CD4-positive, alpha-beta T cell treated with Interleukin-21 for 1 hour (primary cell): ENCODE data around the gene HADH.
"Not testable (repeated sequence)": the region's sequence is repeated elsewhere in the genome, so short reads cannot be mapped to it uniquely, and the experiment has no call there.

Experiments used
- DNase-seq: peaks from one replicate; pipeline ENCODE4 v3.0.0-alpha.2; 2020

The HADH gene

GRCh38 chr4:107989537-107990386 is at the start of gene HADH:
TSS of gene HADH (plus strand) at chr4:107989889. CDS start at chr4:107989933, 44 bp downstream.
- DNase-seq: peak; percentile 94

GRCh38 chr4:107945809-107946208 is 43.9 kb upstream of the HADH start:
- DNase-seq: no peak

DNA sequence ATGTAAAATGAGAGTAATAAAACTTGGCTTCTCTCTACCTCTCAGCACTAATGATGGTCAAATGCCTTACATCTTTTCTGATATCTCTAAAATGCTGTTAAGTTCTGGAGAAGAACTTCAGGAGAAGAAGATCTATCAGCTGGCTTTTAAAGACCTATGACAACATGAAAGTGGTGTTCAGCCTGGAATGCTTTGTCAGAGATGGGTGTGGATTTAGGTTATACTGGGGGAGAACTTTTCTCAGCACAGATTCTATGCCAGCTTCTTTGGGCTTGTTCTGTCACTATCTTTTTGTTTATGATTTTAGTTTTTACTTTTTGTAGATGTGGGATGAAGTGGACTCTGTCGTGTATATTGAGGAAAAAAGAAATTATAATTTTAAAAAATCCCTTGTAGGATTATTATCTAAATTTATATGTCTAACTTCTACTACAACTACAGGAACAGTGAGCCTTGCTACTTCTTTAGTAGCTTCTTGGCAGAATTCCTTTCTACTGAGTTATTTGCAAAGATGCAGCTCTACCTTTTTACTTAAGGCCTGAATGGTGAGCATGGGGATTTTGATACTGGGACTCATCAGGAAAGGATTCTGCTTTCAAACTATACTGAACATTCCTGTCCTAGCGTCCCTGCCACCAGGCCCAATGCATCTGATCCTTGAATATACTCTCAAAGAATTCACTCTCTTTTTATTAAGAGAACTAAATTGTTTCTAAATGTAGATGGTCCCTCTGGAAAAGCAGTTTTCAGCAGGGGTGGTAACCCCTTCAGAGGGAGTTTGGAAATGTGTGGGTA is 38.7 kb upstream of the HADH start:
- DNase-seq: no peak

GRCh38 chr4:107951551-107951950 is 38.1 kb upstream of the HADH start:
- DNase-seq: no peak

DNA sequence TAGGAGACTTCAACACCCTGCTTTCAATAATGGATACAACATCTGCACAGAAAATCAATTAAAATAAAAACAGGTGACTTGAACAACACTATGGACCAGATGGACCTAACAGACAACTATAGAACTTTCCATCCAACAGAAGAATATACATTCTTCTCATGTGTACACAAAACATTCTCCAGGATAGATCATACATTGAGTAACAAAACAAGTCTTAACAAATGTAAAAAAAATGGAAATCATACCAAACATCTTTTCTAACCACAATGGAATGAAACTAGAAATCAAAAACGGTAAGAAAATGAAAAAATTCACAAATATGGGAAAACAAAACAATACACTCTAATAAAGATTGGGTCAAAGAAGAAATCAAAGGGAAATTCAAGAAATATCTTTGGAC is 33.7 kb upstream of the HADH start:
- no peak for DNase-seq

DNA sequence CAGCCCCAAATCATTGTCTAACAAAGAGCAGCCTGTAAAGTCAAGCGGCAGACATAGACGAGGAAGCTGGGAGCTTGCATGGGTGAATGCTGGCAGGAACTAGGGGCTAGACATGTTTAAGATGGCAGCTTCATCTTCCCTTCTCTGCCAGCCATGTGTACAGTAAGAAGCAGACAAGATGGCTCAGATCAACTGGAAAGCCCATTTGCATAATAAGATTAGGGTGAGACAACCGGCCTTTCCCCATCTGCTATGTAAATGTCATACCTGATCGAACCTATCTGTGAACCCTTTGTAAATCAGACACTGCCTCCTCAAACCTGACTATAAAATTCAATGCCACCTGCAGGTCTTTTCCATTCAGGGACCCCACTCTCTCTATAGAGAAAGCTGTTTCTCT is 22.8 kb upstream of the HADH start:
- no peak for DNase-seq

DNA sequence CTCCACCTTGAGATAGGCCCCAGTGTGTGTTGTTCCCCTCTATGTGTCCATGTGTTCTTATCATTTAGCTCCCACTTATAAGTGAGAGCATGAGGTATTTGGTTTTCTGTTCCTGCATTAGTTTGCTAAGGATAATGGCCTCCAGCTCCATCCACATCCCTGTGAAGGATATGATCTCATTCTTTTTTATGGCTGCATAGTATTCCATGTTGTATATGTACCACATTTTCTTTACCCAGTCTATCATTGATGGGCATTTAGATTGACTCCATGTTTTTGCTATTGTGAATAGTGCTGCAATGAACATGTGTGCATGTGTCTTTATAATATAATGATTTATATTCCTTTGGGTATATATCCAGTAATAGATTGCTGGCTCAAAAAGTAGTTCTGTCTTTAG is 22.2 kb upstream of the HADH start:
- not testable (repeated sequence) for DNase-seq

- DNase-seq: not testable (repeated sequence)
Measured at GRCh38 chr4:107967921-107968320, 21.8 kb upstream of the HADH start.

- DNase-seq: no peak
Measured at GRCh38 chr4:107970063-107970798, 19.5 kb upstream of the HADH start.

DNA sequence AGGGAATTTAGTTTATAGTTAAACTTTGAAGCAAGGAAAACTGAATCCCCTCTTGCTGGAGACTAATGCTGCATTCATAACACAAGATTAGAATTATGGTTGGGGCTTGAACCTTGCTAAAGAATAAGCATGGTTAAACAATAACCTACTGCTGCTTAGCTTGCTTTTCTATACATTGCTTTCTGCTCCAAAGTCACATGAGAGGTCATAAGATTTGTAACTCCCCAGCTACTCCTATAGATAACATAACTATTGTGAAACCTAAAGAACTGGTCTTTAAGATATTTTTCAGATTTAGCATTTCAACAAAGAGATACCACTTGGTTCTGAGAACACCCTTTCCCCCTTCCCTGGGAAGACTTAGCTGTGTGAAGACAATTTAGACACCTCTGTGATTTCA is 17.1 kb upstream of the HADH start:
- no peak for DNase-seq

DNA sequence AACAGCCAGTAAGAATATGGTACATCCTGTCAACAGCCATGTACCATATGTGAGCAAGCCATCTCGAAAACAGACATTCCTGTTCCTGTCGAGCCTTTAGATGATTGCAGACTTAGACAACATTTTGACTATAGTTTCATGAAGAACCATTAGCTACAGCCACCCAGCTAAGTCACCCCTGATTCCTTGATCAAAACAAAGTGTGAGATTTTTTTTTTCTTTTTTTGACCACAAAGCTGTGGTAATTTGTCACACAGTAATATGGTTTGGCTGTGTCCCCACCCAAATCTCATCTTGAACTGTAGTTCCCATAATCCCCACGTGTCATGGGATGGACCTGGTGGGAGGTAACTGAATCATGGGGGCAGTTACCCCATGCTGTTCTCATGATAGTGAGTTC is 15.2 kb upstream of the HADH start:
- no peak for DNase-seq

DNA sequence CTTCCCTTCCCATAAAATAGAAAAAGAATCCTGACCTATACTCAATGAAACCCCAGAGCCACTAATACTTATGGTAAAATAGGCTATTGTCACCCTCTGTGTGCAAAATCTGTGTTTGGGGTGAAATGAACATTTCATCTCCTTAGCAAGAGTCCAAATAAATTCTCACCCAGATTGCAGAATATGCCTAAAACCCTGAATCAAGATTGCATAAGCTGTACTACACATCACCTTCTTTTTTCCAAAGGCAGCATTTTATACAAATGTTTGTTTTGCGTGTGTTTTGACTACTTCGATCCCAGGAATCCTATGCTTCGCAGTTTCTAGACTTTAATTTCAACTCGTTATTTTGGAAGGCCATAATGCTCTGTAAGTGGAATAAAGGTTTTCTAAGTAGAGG is 12.2 kb upstream of the HADH start:
- no peak for DNase-seq

- DNase-seq: no peak
Measured at GRCh38 chr4:107977966-107978705, 11.6 kb upstream of the HADH start.

DNA sequence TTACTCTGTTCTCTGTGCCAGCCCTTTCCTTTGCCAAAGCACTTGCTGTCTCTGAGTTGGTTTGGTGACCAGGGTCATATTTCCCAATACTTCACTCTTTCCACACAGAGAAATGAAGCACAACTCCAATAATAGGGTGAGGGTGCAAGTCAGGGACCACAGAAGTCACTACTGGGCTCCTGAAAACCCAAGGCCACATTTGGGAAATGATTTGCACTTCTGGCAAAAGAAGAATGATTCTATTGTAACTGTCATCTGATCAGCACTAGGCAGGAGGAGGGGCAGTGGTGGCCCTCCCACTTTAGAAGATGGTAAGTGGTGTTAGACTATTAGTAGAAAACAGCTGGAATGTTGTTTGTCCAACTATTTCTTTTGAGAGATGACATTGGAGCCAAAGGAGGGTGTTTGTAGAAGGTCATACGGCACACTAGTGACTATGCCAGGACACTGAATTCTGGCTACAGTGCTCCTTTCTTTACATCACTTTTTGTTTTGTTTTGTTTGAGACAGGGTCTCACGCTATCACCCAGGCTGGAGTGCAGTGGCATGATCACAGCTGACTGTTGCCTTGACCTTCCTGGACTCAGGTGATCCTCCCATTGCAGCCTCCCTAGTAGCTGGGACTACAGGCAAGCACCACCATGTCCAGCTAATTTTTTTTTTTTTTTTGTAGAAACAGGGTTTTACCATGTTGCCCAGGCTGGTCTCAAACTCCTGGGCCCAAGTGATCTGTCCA is 10.8 kb upstream of the HADH start:
- DNase-seq: no peak

- DNase-seq: no peak
Measured at GRCh38 chr4:107987916-107988762, 1.6 kb upstream of the HADH start.

GRCh38 chr4:107988763-107989035 is 990 bp upstream of the HADH start:
- DNase-seq: no peak

GRCh38 chr4:107989162-107989536 is 540 bp upstream of the HADH start:
- DNase-seq: peak; percentile 3

GRCh38 chr4:107991945-107992630 is 2.4 kb downstream of the HADH start:
- no peak for DNase-seq

- no peak for DNase-seq
Measured at GRCh38 chr4:107993969-107994368, 4.3 kb downstream of the HADH start.

GRCh38 chr4:107994894-107995293 is 5.2 kb downstream of the HADH start:
- DNase-seq: no peak
